IPS-NIHi7 (cell line): Measurements from ENCODE around the gene RENBP.

Experiments
- DNase-seq: peaks from one replicate; pipeline ENCODE4 v3.0.0; 2012; ENCODE audit warnings: mixed read lengths; ENCODE audit errors: extremely low spot score

Gene RENBP

GRCh38 chrX:153954558-153955227 is 10.2 kb upstream of the RENBP start:
- DNase-seq: no peak

GRCh38 chrX:153953892-153954557 is 9.6 kb upstream of the RENBP start:
- DNase-seq: no peak

GRCh38 chrX:153953342-153953830 is 8.9 kb upstream of the RENBP start:
- DNase-seq: peak; percentile 73

GRCh38 chrX:153952373-153953026 is 8.1 kb upstream of the RENBP start:
- no peak for DNase-seq

- DNase-seq: no peak
Measured at GRCh38 chrX:153951683-153952372, 7.4 kb upstream of the RENBP start.

GRCh38 chrX:153950127-153950526 is 5.7 kb upstream of the RENBP start:
- no peak for DNase-seq

- DNase-seq: no peak
Measured at GRCh38 chrX:153948847-153949805, 4.7 kb upstream of the RENBP start.

GRCh38 chrX:153948002-153948466 is 3.6 kb upstream of the RENBP start:
- DNase-seq: no peak

GRCh38 chrX:153947009-153947769 is 2.7 kb upstream of the RENBP start:
- peak; percentile 66 for DNase-seq

GRCh38 chrX:153945956-153946943 is 1.8 kb upstream of the RENBP start:
- DNase-seq: no peak

- no peak for DNase-seq
Measured at GRCh38 chrX:153944800-153945150, 332 bp upstream of the RENBP start.

GRCh38 chrX:153941336-153942252 is 2.8 kb downstream of the RENBP start:
- DNase-seq: no peak

GRCh38 chrX:153939573-153939972 is 4.9 kb downstream of the RENBP start:
- no peak for DNase-seq

GRCh38 chrX:153938226-153938786 is 6.1 kb downstream of the RENBP start:
- no peak for DNase-seq

GRCh38 chrX:153937056-153937455 is 7.4 kb downstream of the RENBP start:
- DNase-seq: no peak

GRCh38 chrX:153935326-153935851 is 9.1 kb downstream of the RENBP start:
- no peak for DNase-seq

- DNase-seq: peak; percentile 78
Measured at GRCh38 chrX:153934762-153935325, 9.6 kb downstream of the RENBP start, which contains the start of gene NAA10. TSS of gene NAA10 (minus strand) at chrX:153935037. CDS start at chrX:153934904, 133 bp downstream.
